Measurements from ENCODE around the gene UBE2U. TPM values are rescaled to one million over a fixed set of nuclear protein-coding genes. Genes with fewer than 3 reads are reported as not detected.

UBE2U gene
- total RNA-seq, 1 donor from 2014 or later: not detected

DNA sequence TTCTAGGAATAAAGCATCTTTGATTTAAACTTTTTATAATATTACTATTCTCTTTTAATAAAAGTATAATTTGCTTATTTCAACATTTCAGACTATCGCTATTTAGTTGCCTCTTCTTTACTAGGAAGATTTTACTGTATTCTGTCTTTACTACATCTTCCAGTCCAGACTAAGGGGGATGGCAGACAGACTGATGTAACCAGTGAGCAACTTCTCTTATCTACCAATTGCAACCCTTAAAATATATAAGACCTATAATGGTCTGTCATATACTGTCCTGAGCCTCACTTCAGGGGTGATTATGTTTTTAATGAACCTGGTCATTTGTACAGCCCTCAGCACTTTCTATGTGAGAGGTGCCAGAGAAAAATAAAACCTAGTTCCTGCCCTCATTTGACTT is 87.0 kb downstream of the UBE2U start:
- Mint-ChIP-seq H3K27me3 (ENCODE audit: insufficient read depth) (peaks cover 9% of the 10 kb centered on the region), H3K4me3 (no peak overlapping the region), H3K9me3 (no peaks in the 10 kb centered on the region), H3K27ac (no peak overlapping the region), H3K36me3 (ENCODE audit: low read depth) (no peaks in the 10 kb centered on the region), H3K4me1 (ENCODE audit: low read depth) (no peaks in the 10 kb centered on the region)
- no peak for DNase-seq (ENCODE audit: low spot score)
- intact Hi-C loops (cut with micrococcal nuclease): no loop called here

DNA sequence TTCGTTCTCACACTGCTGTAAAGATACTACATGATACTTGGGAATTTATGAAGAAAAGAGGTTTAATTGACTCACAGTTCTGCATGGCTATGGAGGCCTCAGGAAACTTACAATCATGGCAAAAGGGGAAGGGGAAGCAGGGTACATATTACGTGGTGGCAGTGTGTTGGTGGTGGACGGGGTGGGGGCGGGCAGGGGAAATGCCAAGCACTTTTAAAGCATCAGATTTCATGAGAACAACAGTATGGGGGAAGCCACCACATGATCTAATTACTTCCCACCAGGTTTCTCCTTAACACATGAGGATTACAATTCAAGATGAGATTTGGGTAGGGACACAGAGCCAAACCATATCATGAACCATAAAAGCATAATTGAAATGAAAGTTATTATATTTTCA is 88.5 kb downstream of the UBE2U start:
- H3K4me1 Mint-ChIP-seq (ENCODE audit: low read depth): no peaks in the 10 kb centered on the region
- peaks cover 6% of the 10 kb centered on the region for H3K27me3 Mint-ChIP-seq (ENCODE audit: insufficient read depth)
- H3K4me3 Mint-ChIP-seq: no peak overlapping the region
- no peak overlapping the region for H3K27ac Mint-ChIP-seq
- H3K36me3 Mint-ChIP-seq (ENCODE audit: low read depth): no peaks in the 10 kb centered on the region
- DNase-seq (ENCODE audit: low spot score): no peak
- intact Hi-C loops (cut with micrococcal nuclease): no loop called here
- H3K9me3 Mint-ChIP-seq: no peaks in the 10 kb centered on the region

DNA sequence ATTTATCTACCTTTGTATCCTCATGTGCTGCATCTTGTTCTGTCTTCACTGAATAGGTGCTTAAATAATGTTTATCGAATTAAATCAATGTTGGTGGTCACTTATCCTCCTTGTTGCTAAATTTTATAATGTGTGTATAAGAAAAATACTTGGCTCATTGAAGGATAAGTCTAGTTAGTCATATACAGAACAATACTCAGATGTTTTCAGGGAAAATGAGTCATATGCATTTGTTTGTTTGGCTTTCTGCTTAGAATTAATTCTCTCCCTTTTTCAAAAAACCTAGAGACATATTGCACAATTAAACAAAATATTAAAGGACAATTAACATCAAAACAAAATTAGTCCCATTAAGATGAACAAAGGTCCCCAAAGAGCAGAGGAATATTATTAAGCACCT is 89.0 kb downstream of the UBE2U start:
- H3K4me1 Mint-ChIP-seq (ENCODE audit: low read depth): no peaks in the 10 kb centered on the region
- H3K9me3 Mint-ChIP-seq: no peaks in the 10 kb centered on the region
- peaks cover 6% of the 10 kb centered on the region for H3K27me3 Mint-ChIP-seq (ENCODE audit: insufficient read depth)
- intact Hi-C loops (cut with micrococcal nuclease): no loop called here
- no peak overlapping the region for H3K27ac Mint-ChIP-seq
- DNase-seq (ENCODE audit: low spot score): no peak
- no peaks in the 10 kb centered on the region for H3K36me3 Mint-ChIP-seq (ENCODE audit: low read depth)
- no peak overlapping the region for H3K4me3 Mint-ChIP-seq

DNA sequence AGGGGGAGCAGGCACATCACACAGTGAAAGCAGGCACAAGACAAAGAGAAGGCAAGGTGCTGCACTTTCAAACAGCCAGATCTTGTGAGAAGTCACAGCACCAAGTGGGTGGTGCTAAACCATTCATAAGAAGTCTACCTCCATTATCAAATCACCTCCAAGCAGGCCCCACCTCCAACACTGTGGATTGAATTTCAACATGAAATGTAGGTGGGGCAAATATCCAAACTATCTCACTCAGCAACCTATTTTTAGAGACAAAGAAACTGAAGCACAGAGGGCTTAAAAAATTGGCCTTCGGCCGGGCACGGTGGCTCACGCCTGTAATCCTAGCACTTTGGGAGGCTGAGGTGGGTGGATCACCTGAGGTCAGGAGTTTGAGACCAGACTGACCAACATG is 90.4 kb downstream of the UBE2U start:
- no peak overlapping the region for H3K27ac Mint-ChIP-seq
- no peak for DNase-seq (ENCODE audit: low spot score)
- no peak overlapping the region for H3K4me3 Mint-ChIP-seq
- H3K27me3 Mint-ChIP-seq (ENCODE audit: insufficient read depth): peaks cover 5% of the 10 kb centered on the region
- no peaks in the 10 kb centered on the region for H3K36me3 Mint-ChIP-seq (ENCODE audit: low read depth)
- intact Hi-C loops (cut with micrococcal nuclease): no loop called here
- H3K4me1 Mint-ChIP-seq (ENCODE audit: low read depth): no peaks in the 10 kb centered on the region
- no peaks in the 10 kb centered on the region for H3K9me3 Mint-ChIP-seq

DNA sequence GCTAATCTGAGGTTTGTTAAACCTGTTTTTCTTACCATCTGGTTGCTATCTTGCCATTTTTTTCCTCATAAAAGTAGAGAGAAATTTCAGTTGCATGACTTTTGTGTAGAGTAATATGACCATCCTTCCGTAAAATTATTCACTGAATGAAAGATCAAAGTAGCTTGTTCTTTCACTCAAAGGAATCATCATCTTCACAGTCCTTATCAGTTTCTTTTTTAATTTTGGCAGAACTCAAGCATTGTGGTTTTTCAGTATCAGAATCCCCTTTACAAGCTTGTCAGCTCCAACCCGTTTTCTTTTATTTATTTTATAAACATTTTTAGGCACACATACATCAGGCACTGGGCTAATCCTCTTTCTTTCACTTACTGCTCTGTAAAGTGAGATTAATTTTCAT is 91.7 kb downstream of the UBE2U start:
- Mint-ChIP-seq H3K27me3 (ENCODE audit: insufficient read depth) (peaks cover 2% of the 10 kb centered on the region), H3K36me3 (ENCODE audit: low read depth) (no peaks in the 10 kb centered on the region), H3K9me3 (no peaks in the 10 kb centered on the region), H3K4me1 (ENCODE audit: low read depth) (no peaks in the 10 kb centered on the region), H3K4me3 (no peak overlapping the region), H3K27ac (no peak overlapping the region)
- no peak for DNase-seq (ENCODE audit: low spot score)
- intact Hi-C loops (cut with micrococcal nuclease): no loop called here

DNA sequence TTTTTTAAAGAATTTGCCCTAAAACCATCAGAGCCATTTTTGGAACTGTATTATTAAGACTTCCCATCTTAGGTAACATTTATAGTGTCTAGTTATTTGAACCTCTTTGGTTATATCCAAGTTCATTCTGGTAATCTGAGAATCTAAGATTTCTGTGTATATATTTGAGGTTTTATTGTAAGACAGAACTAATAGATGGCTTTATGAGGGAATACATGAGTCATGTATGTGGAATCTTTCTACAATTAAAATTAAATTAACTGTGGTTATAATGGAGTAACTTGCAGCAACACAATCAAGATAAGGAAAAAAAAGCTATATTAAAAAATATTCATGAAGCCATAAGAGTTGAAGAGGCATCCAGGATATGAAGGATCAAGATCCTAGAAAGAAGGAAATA is 92.1 kb downstream of the UBE2U start:
- Mint-ChIP-seq H3K4me1 (ENCODE audit: low read depth) (no peaks in the 10 kb centered on the region), H3K27me3 (ENCODE audit: insufficient read depth) (peaks cover 2% of the 10 kb centered on the region), H3K36me3 (ENCODE audit: low read depth) (no peaks in the 10 kb centered on the region), H3K9me3 (no peaks in the 10 kb centered on the region), H3K4me3 (no peak overlapping the region), H3K27ac (no peak overlapping the region)
- DNase-seq (ENCODE audit: low spot score): no peak
- intact Hi-C loops (cut with micrococcal nuclease): no loop called here

DNA sequence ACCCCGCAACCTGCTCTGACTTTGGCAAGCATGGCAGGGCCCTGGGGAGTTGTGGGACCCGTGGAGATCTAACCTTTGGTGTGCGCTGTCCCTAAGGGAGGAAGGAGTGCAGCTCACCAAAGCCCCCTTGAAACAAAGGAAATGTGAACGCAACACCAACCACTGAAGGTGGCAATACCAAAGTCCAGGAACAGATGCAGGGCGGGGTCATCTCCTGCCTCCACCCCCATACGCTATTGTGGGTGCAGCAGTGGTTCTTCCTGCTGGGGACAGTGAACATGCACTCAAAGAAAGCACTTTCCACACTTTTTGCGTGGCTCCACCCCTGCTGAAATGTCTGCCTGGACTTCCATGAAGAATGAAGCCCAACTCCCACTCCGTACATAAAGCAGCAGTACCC is 93.0 kb downstream of the UBE2U start:
- intact Hi-C loops (cut with micrococcal nuclease): no loop called here
- no peak for DNase-seq (ENCODE audit: low spot score)
- H3K27me3 Mint-ChIP-seq (ENCODE audit: insufficient read depth): peaks cover 2% of the 10 kb centered on the region
- H3K9me3 Mint-ChIP-seq: no peaks in the 10 kb centered on the region
- no peaks in the 10 kb centered on the region for H3K4me1 Mint-ChIP-seq (ENCODE audit: low read depth)
- no peak overlapping the region for H3K4me3 Mint-ChIP-seq
- H3K36me3 Mint-ChIP-seq (ENCODE audit: low read depth): no peaks in the 10 kb centered on the region
- H3K27ac Mint-ChIP-seq: no peak overlapping the region

DNA sequence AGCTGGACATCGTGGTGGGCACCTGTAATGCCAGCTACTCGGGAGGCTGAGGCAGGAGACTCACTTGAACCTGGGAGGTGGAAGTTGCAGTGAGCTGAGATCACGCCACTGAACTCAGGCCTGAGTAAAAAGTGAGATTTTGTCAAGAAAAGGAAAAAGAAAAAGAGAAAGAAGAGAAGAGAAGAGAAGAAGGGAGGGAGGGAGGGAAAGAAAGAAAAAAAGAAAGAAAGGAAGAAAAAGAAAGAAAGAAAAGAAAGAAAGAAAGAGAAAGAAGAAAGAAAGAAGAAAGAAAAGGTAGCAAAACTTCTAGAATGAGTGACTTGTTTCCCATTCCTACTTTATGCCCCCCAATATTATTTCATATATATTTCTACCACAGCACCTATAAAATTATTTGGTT is 98.8 kb downstream of the UBE2U start:
- Mint-ChIP-seq H3K27me3 (ENCODE audit: insufficient read depth) (peaks cover 1% of the 10 kb centered on the region), H3K4me3 (no peak overlapping the region), H3K36me3 (ENCODE audit: low read depth) (no peaks in the 10 kb centered on the region), H3K9me3 (no peaks in the 10 kb centered on the region), H3K27ac (no peak overlapping the region), H3K4me1 (ENCODE audit: low read depth) (no peaks in the 10 kb centered on the region)
- intact Hi-C loops (cut with micrococcal nuclease): no loop called here
- no peak for DNase-seq (ENCODE audit: low spot score)

DNA sequence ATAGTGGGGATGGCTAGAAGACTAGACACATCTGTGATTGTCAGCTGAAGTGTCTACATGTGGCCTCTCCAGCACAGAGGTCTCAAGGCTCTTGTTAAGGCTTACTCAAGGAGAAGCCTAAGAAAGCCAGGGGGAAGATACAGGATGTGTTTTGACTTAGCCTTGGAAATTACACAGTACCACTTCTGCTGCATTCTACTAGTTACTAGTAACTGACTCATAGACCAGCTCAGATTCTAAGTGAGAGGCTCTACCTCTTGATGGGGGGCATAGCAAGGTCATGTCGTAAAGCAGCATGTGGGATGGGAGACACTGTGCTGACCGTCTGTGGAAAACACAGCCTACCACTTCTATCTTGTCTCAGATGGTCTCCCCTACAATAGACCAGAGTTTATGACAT is 99.5 kb downstream of the UBE2U start:
- intact Hi-C loops (cut with micrococcal nuclease): no loop called here
- DNase-seq (ENCODE audit: low spot score): no peak
- Mint-ChIP-seq H3K4me1 (ENCODE audit: low read depth) (no peaks in the 10 kb centered on the region), H3K9me3 (no peaks in the 10 kb centered on the region), H3K27ac (no peak overlapping the region), H3K27me3 (ENCODE audit: insufficient read depth) (peaks cover 2% of the 10 kb centered on the region), H3K4me3 (no peak overlapping the region), H3K36me3 (ENCODE audit: low read depth) (no peaks in the 10 kb centered on the region)

DNA sequence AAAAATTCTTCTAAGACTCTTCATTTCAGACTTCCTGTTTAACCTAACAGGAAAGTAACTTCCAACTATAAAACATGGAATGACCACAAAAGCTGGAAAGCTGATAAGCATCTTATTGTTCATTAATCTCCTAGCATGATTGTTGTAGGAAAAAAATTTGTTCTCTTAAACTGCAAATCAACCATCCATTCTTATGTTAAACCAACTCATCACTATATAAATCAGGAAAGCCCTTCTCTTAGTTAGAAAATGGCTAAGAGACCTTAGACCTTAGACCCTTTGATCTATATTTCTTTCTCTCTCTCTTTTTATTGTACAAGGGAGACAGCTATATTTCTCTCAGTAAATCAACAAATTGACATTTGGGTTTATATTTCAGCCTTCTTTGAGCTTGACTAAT is 101.4 kb downstream of the UBE2U start:
- DNase-seq (ENCODE audit: low spot score): no peak
- no peak overlapping the region for H3K27ac Mint-ChIP-seq
- intact Hi-C loops (cut with micrococcal nuclease): no loop called here

DNA sequence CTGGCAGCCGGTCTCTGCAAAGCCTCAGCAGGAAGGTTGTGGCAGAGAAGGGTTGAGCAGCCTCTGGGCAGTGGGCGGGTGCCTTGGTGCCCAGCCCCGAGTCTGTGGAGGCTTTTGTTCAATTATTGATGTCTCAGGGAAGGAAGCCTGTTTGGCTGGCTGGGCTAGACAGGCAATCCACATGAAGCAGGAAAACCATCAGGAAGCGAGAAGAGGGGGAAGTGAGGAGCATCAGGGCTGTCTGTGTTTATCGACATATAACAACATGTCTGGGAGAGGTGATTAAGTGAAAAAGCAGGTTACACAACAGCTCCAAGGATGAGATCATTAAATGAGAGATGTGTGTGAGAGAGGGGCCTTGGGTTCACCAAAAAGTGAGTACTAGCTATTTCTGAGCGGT is 105.4 kb downstream of the UBE2U start:
- intact Hi-C loops (cut with micrococcal nuclease): no loop called here
- H3K4me3 Mint-ChIP-seq: no peak overlapping the region
- no peaks in the 10 kb centered on the region for H3K36me3 Mint-ChIP-seq (ENCODE audit: low read depth)
- no peak for DNase-seq (ENCODE audit: low spot score)
- H3K9me3 Mint-ChIP-seq: no peaks in the 10 kb centered on the region
- no peaks in the 10 kb centered on the region for H3K4me1 Mint-ChIP-seq (ENCODE audit: low read depth)
- no peak overlapping the region for H3K27ac Mint-ChIP-seq
- peaks cover 4% of the 10 kb centered on the region for H3K27me3 Mint-ChIP-seq (ENCODE audit: insufficient read depth)

More for the DNA sequence above, 101.4 kb downstream of the UBE2U start:
- Mint-ChIP-seq H3K9me3 (no peaks in the 10 kb centered on the region), H3K4me1 (ENCODE audit: low read depth) (no peaks in the 10 kb centered on the region), H3K4me3 (no peak overlapping the region), H3K27me3 (ENCODE audit: insufficient read depth) (peaks cover 4% of the 10 kb centered on the region), H3K36me3 (ENCODE audit: low read depth) (no peaks in the 10 kb centered on the region)

DNA sequence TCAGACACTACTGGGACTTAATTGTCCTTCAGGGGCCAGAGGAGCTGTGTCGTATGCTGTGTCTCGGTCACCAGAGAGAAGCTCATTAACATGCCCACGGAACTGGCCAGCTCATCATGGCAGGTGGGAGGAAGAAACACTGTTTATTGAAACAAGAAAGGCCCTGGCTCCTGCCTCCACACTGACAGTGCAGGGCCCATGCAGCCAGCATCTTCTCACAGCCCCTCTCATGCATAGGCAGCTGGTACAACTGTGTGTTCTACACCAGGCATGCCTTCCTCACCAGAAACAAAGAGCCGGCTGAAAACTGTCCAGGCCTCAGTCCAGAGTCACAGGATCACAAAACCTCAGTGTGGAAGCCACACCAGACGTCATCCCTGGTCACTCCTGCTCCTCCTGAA is 106.0 kb downstream of the UBE2U start:
- Mint-ChIP-seq H3K4me1 (ENCODE audit: low read depth) (no peaks in the 10 kb centered on the region), H3K27ac (no peak overlapping the region), H3K4me3 (no peak overlapping the region), H3K9me3 (no peaks in the 10 kb centered on the region), H3K27me3 (ENCODE audit: insufficient read depth) (peaks cover 3% of the 10 kb centered on the region), H3K36me3 (ENCODE audit: low read depth) (no peaks in the 10 kb centered on the region)
- intact Hi-C loops (cut with micrococcal nuclease): no loop called here
- no peak for DNase-seq (ENCODE audit: low spot score)

DNA sequence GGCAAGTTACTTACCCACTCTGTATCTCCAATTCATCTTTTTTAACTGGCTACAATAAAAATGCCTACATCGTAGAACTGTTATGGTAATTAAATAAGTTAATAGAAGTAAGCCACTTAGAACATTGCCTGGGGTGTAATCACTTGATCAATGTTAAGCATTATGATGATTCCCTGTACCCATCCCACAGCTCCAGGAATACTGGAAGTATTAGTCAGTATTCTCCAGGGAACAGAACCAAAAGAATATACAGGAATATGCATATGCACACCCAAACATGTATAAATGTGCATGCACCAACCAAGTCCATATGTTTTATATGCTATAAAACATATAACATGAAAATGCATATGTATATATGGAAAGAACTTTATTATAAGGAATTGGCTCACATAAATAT is 107.3 kb downstream of the UBE2U start:
- DNase-seq (ENCODE audit: low spot score): no peak
- Mint-ChIP-seq H3K27ac (no peak overlapping the region), H3K36me3 (ENCODE audit: low read depth) (no peaks in the 10 kb centered on the region), H3K27me3 (ENCODE audit: insufficient read depth) (peaks cover 6% of the 10 kb centered on the region), H3K9me3 (no peaks in the 10 kb centered on the region), H3K4me1 (ENCODE audit: low read depth) (no peaks in the 10 kb centered on the region), H3K4me3 (no peak overlapping the region)
- intact Hi-C loops (cut with micrococcal nuclease): no loop called here

DNA sequence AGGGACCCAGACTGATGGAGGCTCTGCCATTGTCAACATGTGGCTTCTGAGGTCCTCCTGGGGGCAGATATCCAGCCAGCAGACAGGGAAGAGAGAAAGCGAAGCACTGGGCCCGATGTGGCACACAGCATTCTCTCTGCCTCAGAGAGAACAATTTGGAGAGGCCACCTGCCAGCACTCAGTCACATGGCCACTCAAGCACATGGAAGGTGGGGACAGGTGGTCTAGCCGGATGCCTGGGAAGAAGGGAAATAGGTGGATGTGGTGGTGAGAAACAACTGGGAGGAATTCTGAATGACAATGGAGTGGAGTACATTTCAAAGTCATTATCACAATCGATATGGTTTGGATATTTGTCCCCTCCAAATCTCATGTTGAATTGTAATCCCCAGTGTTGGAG is 109.0 kb downstream of the UBE2U start:
- H3K4me1 Mint-ChIP-seq (ENCODE audit: low read depth): no peaks in the 10 kb centered on the region
- no peaks in the 10 kb centered on the region for H3K9me3 Mint-ChIP-seq
- H3K27me3 Mint-ChIP-seq (ENCODE audit: insufficient read depth): peaks cover 6% of the 10 kb centered on the region
- H3K4me3 Mint-ChIP-seq: no peak overlapping the region
- intact Hi-C loops (cut with micrococcal nuclease): no loop called here
- DNase-seq (ENCODE audit: low spot score): no peak
- no peak overlapping the region for H3K27ac Mint-ChIP-seq
- H3K36me3 Mint-ChIP-seq (ENCODE audit: low read depth): no peaks in the 10 kb centered on the region

Measured in activated T-helper 1 cell treated with anti-CD3 and anti-CD28 coated beads, Interleukin-12 subunit alpha, Interleukin-12 subunit beta, Interleukin-2, Interleukin-4 antibody, amounts not matched to agents 30 ng/mL and 10 ng/mL and 1 ng/mL, durations not matched to agents 14 hours and 24 hours and 36 hours (primary cell).